ENCODE data around the gene PCGF3. TPM values are rescaled to one million over a fixed set of nuclear protein-coding genes. Genes with fewer than 3 reads are reported as not detected.

PCGF3 gene
- total and polyA plus RNA-seq, 5 donors = 25.0 to 30.1 (median 27.1) TPM

DNA sequence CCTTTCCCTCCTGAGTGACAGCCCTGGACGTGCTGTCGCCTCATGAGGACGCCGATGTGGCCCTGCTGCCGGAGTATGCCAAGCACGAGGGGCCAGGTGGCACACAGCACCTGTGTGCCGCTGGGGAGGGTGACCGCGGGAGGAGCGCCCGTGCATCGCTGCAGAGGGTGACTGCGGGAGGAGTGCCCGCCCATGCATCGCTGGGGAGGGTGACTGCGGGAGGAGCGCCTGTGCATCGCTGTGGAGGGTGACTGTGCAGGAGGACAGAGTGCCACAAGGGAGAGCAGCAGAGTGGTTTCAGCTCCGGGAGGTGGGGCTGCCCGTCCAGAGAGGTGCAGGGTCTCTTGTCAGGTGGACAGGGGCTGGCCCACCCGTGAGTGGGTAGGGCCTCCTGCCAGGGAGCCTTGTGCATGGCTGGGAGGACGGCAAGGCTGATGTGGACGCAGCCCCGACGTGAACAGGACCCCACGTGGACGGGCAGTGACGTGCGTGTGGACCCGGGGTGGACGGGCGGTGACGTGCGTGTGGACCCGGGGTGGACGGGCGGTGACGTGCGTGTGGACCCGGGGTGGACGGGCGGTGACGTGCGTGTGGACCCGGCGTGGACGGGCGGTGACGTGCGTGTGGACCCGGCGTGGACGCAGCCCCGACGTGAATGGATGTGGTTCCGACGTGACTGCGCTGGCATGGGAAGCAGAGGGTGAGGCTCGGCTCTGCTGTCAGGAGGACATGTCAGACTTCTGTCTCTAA is 14.7 kb downstream of the PCGF3 start:
- peak in 1 of 3 donors; percentile 52 for DNase-seq

DNA sequence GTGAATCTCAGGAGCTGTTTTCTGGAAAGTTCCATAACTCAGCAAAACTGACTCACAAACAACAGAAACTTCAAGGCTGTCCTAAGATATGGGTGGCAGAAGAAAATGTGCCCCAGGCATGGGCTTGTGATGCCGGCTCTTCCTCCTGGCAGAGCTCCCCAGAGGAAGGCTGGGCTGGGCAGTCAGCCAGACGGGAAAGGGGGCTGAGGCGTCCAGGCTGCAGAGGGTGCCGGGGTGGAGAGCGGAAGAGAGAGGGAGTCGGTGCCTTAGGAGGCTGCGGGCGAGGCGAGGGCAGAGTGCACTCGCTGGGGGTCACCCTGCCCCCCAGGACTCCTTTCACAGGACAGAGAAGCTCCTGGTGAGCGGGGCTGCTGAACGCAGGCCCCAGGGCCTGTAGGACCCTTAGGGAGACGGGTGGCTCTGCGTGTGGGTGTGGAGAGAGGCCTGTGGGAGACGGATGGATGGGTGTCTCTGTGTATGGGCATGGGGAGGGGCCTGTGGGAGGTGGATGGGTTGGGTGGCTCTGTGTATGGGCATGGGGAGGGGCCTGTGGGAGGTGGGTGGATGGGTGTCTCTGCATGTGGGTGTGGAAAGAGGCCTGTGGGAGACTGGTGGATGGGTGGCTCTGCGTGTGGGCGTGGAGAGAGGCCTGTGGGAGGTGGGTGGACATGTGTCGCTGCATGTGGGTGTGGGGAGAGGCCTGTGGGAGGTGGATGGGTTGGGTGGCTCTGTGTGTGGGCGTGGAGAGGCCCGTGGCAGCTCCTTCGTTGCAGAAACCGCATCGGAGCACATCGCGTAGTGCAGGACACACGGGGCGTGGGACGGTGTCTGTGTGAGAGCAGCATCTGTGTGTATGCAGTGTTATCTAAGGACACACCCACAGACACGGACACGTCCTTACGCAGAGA is 15.9 kb downstream of the PCGF3 start:
- peak in 2 of 3 donors; percentile 79 to 83 for DNase-seq
- H3K4me1 ChIP-seq (ENCODE audit: control insufficient read depth, insufficient read depth, low read length) = peaks cover 7% of the 10 kb centered on the region
- WGBS = 54% methylated on average over 31 of the region's 31 CpGs
- H3K27me3 ChIP-seq (ENCODE audit: control insufficient read depth, insufficient read depth) = no peaks in the 10 kb centered on the region
- intact Hi-C loops (cut with DNase I) = no loop called here
- H3K4me3 ChIP-seq (ENCODE audit: low read length) = no peak overlapping the region
- H3K9me3 ChIP-seq (ENCODE audit: control insufficient read depth, low read length) = no peaks in the 10 kb centered on the region
- no peak overlapping the region for H3K27ac ChIP-seq (ENCODE audit: low read length)
- peak; percentile 40 to 58 for ATAC-seq

More for the DNA sequence above, 14.7 kb downstream of the PCGF3 start:
- ATAC-seq = peak in 1 of 2 donors; percentile 6
- peaks cover 5% of the 10 kb centered on the region for H3K4me1 ChIP-seq (ENCODE audit: control insufficient read depth, insufficient read depth, low read length)
- H3K9me3 ChIP-seq (ENCODE audit: control insufficient read depth, low read length) = no peaks in the 10 kb centered on the region
- 94% methylated on average over 59 of the region's 59 CpGs for WGBS
- no peak overlapping the region for H3K4me3 ChIP-seq (ENCODE audit: low read length)
- H3K27me3 ChIP-seq (ENCODE audit: control insufficient read depth, insufficient read depth) = no peaks in the 10 kb centered on the region
- intact Hi-C loops (cut with DNase I) = no loop called here
- no peak overlapping the region for H3K27ac ChIP-seq (ENCODE audit: low read length)

- intact Hi-C loops (cut with DNase I) = no loop called here
- WGBS = 95% methylated on average over 47 of the region's 47 CpGs
- Histone ChIP-seq H3K9me3 (ENCODE audit: control insufficient read depth, low read length) (no peaks in the 10 kb centered on the region), H3K4me1 (ENCODE audit: control insufficient read depth, insufficient read depth, low read length) (peaks cover 7% of the 10 kb centered on the region), H3K27ac (ENCODE audit: low read length) (no peak overlapping the region), H3K4me3 (ENCODE audit: low read length) (no peak overlapping the region), H3K27me3 (ENCODE audit: control insufficient read depth, insufficient read depth) (no peaks in the 10 kb centered on the region)
- no peak for ATAC-seq
- peak in 2 of 3 donors; percentile 51 to 52 for DNase-seq
Measured at GRCh38 chr4:722169-722725, 16.6 kb downstream of the PCGF3 start.

- ATAC-seq = no peak
- Histone ChIP-seq H3K4me1 (ENCODE audit: control insufficient read depth, insufficient read depth, low read length) (peaks cover 7% of the 10 kb centered on the region), H3K9me3 (ENCODE audit: control insufficient read depth, low read length) (no peaks in the 10 kb centered on the region), H3K27ac (ENCODE audit: low read length) (no peak overlapping the region), H3K4me3 (ENCODE audit: low read length) (no peak overlapping the region), H3K27me3 (ENCODE audit: control insufficient read depth, insufficient read depth) (no peaks in the 10 kb centered on the region)
- 98% methylated on average over 61 of the region's 61 CpGs for WGBS
- peak in 2 of 3 donors; percentile 34 to 66 for DNase-seq
- intact Hi-C loops (cut with DNase I) = no loop called here
Measured at GRCh38 chr4:722851-723360, 17.3 kb downstream of the PCGF3 start.

DNA sequence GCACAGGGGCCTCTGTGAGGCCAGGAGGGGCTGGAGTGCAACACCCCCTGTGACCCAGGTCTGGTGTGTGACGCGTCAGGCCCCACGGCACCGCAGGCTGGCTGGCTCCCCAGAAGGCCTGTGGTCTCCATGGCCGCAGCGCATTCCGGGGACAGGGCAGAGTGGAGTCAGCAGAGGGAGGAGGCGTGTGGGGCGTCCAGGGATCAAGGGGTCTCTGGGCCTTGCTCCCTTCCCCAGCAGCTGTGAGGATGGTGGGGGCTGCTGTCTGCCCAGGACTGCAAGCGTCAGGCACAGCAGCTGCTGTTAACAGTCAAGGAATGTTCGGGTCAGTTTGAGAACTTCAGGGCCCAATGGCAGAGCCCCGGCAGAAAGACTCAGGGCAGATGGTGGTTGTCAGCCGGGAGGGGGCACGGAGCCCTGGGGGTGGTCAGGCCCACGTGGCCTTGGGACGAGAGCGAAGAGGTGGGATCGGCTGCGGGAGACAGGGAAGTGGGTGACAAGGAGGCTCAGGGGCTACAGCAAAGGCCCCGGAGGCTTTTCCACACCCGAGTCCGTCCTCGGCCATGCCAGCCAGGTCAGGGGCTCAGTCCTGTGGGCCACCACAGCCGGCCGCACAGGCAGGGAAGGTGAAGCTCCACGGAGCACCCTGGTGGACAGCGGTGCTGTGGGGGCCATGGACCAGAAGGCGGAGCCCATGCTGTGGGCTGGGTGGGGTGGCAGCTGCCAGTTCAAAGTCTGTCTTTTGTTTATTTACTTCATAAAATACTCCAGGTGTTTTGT is 18.3 kb downstream of the PCGF3 start:
- DNase-seq = peak in 2 of 3 donors; percentile 57 to 64
- Histone ChIP-seq H3K27ac (ENCODE audit: low read length) (no peak overlapping the region), H3K4me1 (ENCODE audit: control insufficient read depth, insufficient read depth, low read length) (peaks cover 7% of the 10 kb centered on the region), H3K27me3 (ENCODE audit: control insufficient read depth, insufficient read depth) (no peaks in the 10 kb centered on the region), H3K4me3 (ENCODE audit: low read length) (no peak overlapping the region), H3K9me3 (ENCODE audit: control insufficient read depth, low read length) (no peaks in the 10 kb centered on the region)
- intact Hi-C loops (cut with DNase I) = no loop called here
- 72% methylated on average over 28 of the region's 28 CpGs for WGBS
- peak in 1 of 2 donors; percentile 8 for ATAC-seq

DNA sequence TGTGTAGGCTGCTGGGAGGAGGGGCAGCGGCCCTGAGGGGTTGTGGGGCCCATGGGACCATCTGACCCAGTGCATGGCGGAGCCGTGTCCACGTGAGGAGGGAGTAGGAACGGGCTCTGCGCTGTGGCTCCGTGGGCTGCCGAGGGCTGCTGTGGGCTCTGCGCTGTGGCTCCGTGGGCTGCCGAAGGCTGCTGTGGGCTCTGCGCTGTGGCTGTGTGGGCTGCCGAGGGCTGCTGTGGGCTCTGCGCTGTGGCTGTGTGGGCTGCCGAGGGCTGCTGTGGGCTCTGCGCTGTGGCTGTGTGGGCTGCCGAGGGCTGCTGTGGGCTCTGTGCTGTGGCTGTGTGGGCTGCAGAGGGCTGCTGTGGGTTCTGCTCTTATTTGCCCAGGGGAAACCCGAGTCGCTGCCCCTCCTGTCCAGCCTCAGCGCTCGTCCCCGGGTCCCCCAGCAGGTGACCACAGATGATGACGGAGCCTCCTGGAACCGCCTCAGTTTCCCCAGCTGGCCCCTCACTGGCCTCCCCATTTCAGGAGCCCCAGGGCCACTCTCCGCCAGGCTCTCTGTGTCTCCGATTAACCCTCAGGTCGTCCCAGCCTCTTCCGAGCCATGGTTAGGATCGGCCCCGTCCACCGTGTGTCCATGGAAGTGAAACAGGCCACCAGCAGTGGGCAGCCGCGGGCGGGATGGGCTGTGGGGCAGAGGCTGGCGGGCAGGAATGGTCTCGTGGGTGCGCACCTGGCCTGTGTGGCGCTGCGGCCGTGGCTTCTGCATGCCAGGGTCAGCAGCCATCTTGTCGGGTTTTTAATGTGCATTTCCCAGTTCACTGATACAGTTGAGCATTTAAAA is 20.0 kb downstream of the PCGF3 start:
- no peak overlapping the region for H3K27ac ChIP-seq (ENCODE audit: low read length)
- WGBS = 90% methylated on average over 41 of the region's 41 CpGs
- H3K4me3 ChIP-seq (ENCODE audit: low read length) = no peak overlapping the region
- H3K4me1 ChIP-seq (ENCODE audit: control insufficient read depth, insufficient read depth, low read length) = peaks cover 7% of the 10 kb centered on the region
- no peaks in the 10 kb centered on the region for H3K9me3 ChIP-seq (ENCODE audit: control insufficient read depth, low read length)
- intact Hi-C loops (cut with DNase I) = no loop called here
- DNase-seq (peak in 2 of 3 donors; percentile 53 to 58), ATAC-seq (no peak)
- no peaks in the 10 kb centered on the region for H3K27me3 ChIP-seq (ENCODE audit: control insufficient read depth, insufficient read depth)

- 45% methylated on average over 16 of the region's 16 CpGs for WGBS
- no peak overlapping the region for H3K27ac ChIP-seq (ENCODE audit: low read length)
- intact Hi-C loops (cut with DNase I) = no loop called here
- ATAC-seq = peak; percentile 36 to 39
- H3K27me3 ChIP-seq (ENCODE audit: control insufficient read depth, insufficient read depth) = no peaks in the 10 kb centered on the region
- peak in 2 of 3 donors; percentile 64 to 66 for DNase-seq
- H3K4me3 ChIP-seq (ENCODE audit: low read length) = no peak overlapping the region
- H3K9me3 ChIP-seq (ENCODE audit: control insufficient read depth, low read length) = no peaks in the 10 kb centered on the region
- H3K4me1 ChIP-seq (ENCODE audit: control insufficient read depth, insufficient read depth, low read length) = peaks cover 4% of the 10 kb centered on the region
Measured at GRCh38 chr4:726235-726787, 20.7 kb downstream of the PCGF3 start.

GRCh38 chr4:726838-727237 is 21.2 kb downstream of the PCGF3 start:
- 73% methylated on average over 17 of the region's 17 CpGs for WGBS
- peaks cover 2% of the 10 kb centered on the region for H3K4me1 ChIP-seq (ENCODE audit: control insufficient read depth, insufficient read depth, low read length)
- no peaks in the 10 kb centered on the region for H3K9me3 ChIP-seq (ENCODE audit: control insufficient read depth, low read length)
- ATAC-seq = peak in 1 of 2 donors; percentile 24
- H3K27me3 ChIP-seq (ENCODE audit: control insufficient read depth, insufficient read depth) = no peaks in the 10 kb centered on the region
- peak in 2 of 3 donors; percentile 44 to 51 for DNase-seq
- H3K27ac ChIP-seq (ENCODE audit: low read length) = no peak overlapping the region
- H3K4me3 ChIP-seq (ENCODE audit: low read length) = no peak overlapping the region
- intact Hi-C loops (cut with DNase I) = no loop called here

GRCh38 chr4:727576-727975 is 21.9 kb downstream of the PCGF3 start:
- Histone ChIP-seq H3K27me3 (ENCODE audit: control insufficient read depth, insufficient read depth) (no peaks in the 10 kb centered on the region), H3K27ac (ENCODE audit: low read length) (no peak overlapping the region), H3K4me1 (ENCODE audit: control insufficient read depth, insufficient read depth, low read length) (peaks cover 2% of the 10 kb centered on the region), H3K4me3 (ENCODE audit: low read length) (no peak overlapping the region), H3K9me3 (ENCODE audit: control insufficient read depth, low read length) (no peaks in the 10 kb centered on the region)
- DNase-seq (no peak), ATAC-seq (no peak)
- 70% methylated on average over 6 of the region's 6 CpGs for WGBS
- intact Hi-C loops (cut with DNase I) = no loop called here

All from right cardiac atrium (tissue), 5 donors.